Measurements from ENCODE around the gene SLC10A7.
"Not testable (repeated sequence)": the region's sequence is repeated elsewhere in the genome, so short reads cannot be mapped to it uniquely, and the experiment has no call there.

The SLC10A7 gene

GRCh38 chr4:146436423-146437162, 85.1 kb downstream of the SLC10A7 start:
- DNase-seq = no peak

GRCh38 chr4:146435962-146436361, 85.8 kb downstream of the SLC10A7 start:
- no peak for DNase-seq

GRCh38 chr4:146432065-146432464, 89.7 kb downstream of the SLC10A7 start:
- DNase-seq = no peak

- no peak for DNase-seq
These were observed 93.4 kb downstream of the SLC10A7 start for GRCh38 chr4:146428298-146428697.

- no peak for DNase-seq
These were observed 103.9 kb downstream of the SLC10A7 start for GRCh38 chr4:146417822-146418221.

- DNase-seq = no peak
These were observed 105.9 kb downstream of the SLC10A7 start for GRCh38 chr4:146415829-146416228.

- no peak for DNase-seq
These were observed 114.1 kb downstream of the SLC10A7 start for GRCh38 chr4:146407669-146408084.

- no peak for DNase-seq
These were observed 114.5 kb downstream of the SLC10A7 start for GRCh38 chr4:146407257-146407656.

- no peak for DNase-seq
These were observed 120.5 kb downstream of the SLC10A7 start for GRCh38 chr4:146401274-146401673.

- no peak for DNase-seq
These were observed 122.8 kb downstream of the SLC10A7 start for GRCh38 chr4:146398896-146399445.

GRCh38 chr4:146398404-146398803, 123.3 kb downstream of the SLC10A7 start:
- no peak for DNase-seq

GRCh38 chr4:146389561-146389960, 132.2 kb downstream of the SLC10A7 start:
- no peak for DNase-seq

GRCh38 chr4:146382194-146382593, 139.5 kb downstream of the SLC10A7 start:
- DNase-seq = no peak

GRCh38 chr4:146381263-146381872, 140.4 kb downstream of the SLC10A7 start:
- DNase-seq = no peak

GRCh38 chr4:146379744-146380143, 142.0 kb downstream of the SLC10A7 start:
- no peak for DNase-seq

- no peak for DNase-seq
These were observed 149.9 kb downstream of the SLC10A7 start for GRCh38 chr4:146371812-146372211.

GRCh38 chr4:146370841-146371240, 150.9 kb downstream of the SLC10A7 start:
- DNase-seq = no peak

- no peak for DNase-seq
These were observed 152.3 kb downstream of the SLC10A7 start for GRCh38 chr4:146369446-146369845.

GRCh38 chr4:146368209-146368608, 153.5 kb downstream of the SLC10A7 start:
- DNase-seq = no peak

GRCh38 chr4:146367347-146367746, 154.4 kb downstream of the SLC10A7 start:
- no peak for DNase-seq

- no peak for DNase-seq
These were observed 162.0 kb downstream of the SLC10A7 start for GRCh38 chr4:146359771-146360170.

- not testable (repeated sequence) for DNase-seq
These were observed 171.6 kb downstream of the SLC10A7 start for GRCh38 chr4:146350114-146350513.

GRCh38 chr4:146349306-146349705, 172.4 kb downstream of the SLC10A7 start:
- no peak for DNase-seq

GRCh38 chr4:146347822-146348221, 173.9 kb downstream of the SLC10A7 start:
- no peak for DNase-seq
